Thyroid gland (tissue), 4 donors: ENCODE data around the gene RRM2. TPM values are rescaled to one million over a fixed set of nuclear protein-coding genes. Genes with fewer than 3 reads are reported as not detected.

Source experiments
- DNase-seq, 2 donors: peaks; one replicate each; pipeline ENCODE4 v3.0.0-alpha.2; 2019
- H3K27ac ChIP-seq, 3 donors: fragments of 200-600 bp; sonication (generic); 1 replicate in 2 of 3; 2 replicates in 1 of 3; pipeline ENCODE4 v1.5.1; 2016 to 2019; ENCODE audit warnings: mild to moderate bottlenecking in 1 of 3, moderate library complexity in 1 of 3
- H3K27me3 ChIP-seq: fragments of 200-600 bp; sonication (generic); one replicate; pipeline ENCODE4 v1.5.1; 2019
- H3K36me3 ChIP-seq, 2 donors: fragments of 200-600 bp; sonication (generic); one replicate each; pipeline ENCODE4 v1.5.1; 2016 to 2019
- H3K4me1 ChIP-seq, 2 donors: fragments of 200-600 bp; sonication (generic); one replicate each; pipeline ENCODE4 v1.5.1; 2017 to 2019
- H3K4me3 ChIP-seq, 3 donors: fragments of 200-600 bp; sonication (generic); replicated peaks in 1 of 3; 1 replicate in 2 of 3; 2 replicates in 1 of 3; pipeline ENCODE4 v1.5.1; 2016; ENCODE audit warnings: mild to moderate bottlenecking in 1 of 3
- H3K9me3 ChIP-seq: fragments of 200-600 bp; sonication (generic); one replicate; pipeline ENCODE4 v1.5.1; 2017
- CTCF ChIP-seq, 6 experiments: fragments of 200-600 bp in 3 of 6; fragments of 450-650 bp in 3 of 6; sonication (generic) in 3 of 6; IDR thresholded peaks; one replicate each; pipeline ENCODE4 v1.5.1; 2016 to 2019; ENCODE audit warnings: antibody characterized with exemption in 6 of 6, mild to moderate bottlenecking in 2 of 6, inconsistent platforms in 1 of 6, moderate library complexity in 1 of 6
- POLR2A ChIP-seq, 2 donors: fragments of 450-650 bp; IDR thresholded peaks; one replicate each; pipeline ENCODE4 v1.6.1; 2017; ENCODE audit warnings: antibody characterized with exemption in 2 of 2, mild to moderate bottlenecking in 2 of 2, moderate library complexity in 1 of 2
- WGBS, 2 donors: methylation state at CpG; one replicate each; pipeline ENCODE4 v1.1.5; 2017; 5-methylcytosine and 5-hydroxymethylcytosine counted together
- intact Hi-C: fragments of 100-400 bp; cut with DNase I; formaldehyde crosslinking; loops from one replicate; pipeline ENCODE4 v1.15.1; 2023
- total RNA-seq, 4 donors: library from RNA; depleted of rRNA; stranded (reverse); fragments of >200 nt; gene quantifications; one replicate each; pipeline ENCODE4 v1.2.3, GENCODE V29; 2016

The RRM2 gene
- total RNA-seq, 4 donors from 2014 or later = 0.27 to 0.83 (median 0.75) TPM; not detected in 1

GRCh38 chr2:10149635-10150034, 27.1 kb downstream of the RRM2 start:
- intact Hi-C loops = no loop called here
- H3K36me3 ChIP-seq = no peaks in the 10 kb centered on the region
- H3K4me3 ChIP-seq = no peak overlapping the region
- TF ChIP-seq CTCF (IDR thresholded peaks at IDR 0.05) (no peak), POLR2A (IDR thresholded peaks at IDR 0.05) (no peak)
- H3K27me3 ChIP-seq = no peaks in the 10 kb centered on the region
- no peak for DNase-seq
- H3K9me3 ChIP-seq = no peaks in the 10 kb centered on the region
- H3K4me1 ChIP-seq = no peaks in the 10 kb centered on the region
- 74 to 83% methylated on average over 3 of the region's 3 CpGs for WGBS, 2 donors
- H3K27ac ChIP-seq = no peak overlapping the region

- Histone ChIP-seq H3K36me3 (no peaks in the 10 kb centered on the region), H3K4me1 (no peaks in the 10 kb centered on the region), H3K4me3 (no peak overlapping the region), H3K9me3 (no peaks in the 10 kb centered on the region), H3K27ac (no peak overlapping the region), H3K27me3 (no peaks in the 10 kb centered on the region)
- WGBS, 2 donors = 93 to 96% methylated on average over 5 of the region's 5 CpGs
- no peak for DNase-seq
- TF ChIP-seq POLR2A (IDR thresholded peaks at IDR 0.05) = no peak
- no peak for TF ChIP-seq CTCF (IDR thresholded peaks at IDR 0.05)
- intact Hi-C loops = no loop called here
Observed at GRCh38 chr2:10150436-10150835, 27.9 kb downstream of the RRM2 start.

- Histone ChIP-seq H3K9me3 (no peaks in the 10 kb centered on the region), H3K36me3 (no peaks in the 10 kb centered on the region), H3K4me3 (no peak overlapping the region), H3K27me3 (no peaks in the 10 kb centered on the region), H3K4me1 (no peaks in the 10 kb centered on the region), H3K27ac (no peak overlapping the region)
- 79 to 83% methylated on average over 5 of the region's 5 CpGs for WGBS, 2 donors
- no peak for DNase-seq
- intact Hi-C loops = no loop called here
- no peak for TF ChIP-seq POLR2A (IDR thresholded peaks at IDR 0.05)
Observed at GRCh38 chr2:10151462-10151861, 28.9 kb downstream of the RRM2 start.

GRCh38 chr2:10157293-10157692, 34.8 kb downstream of the RRM2 start:
- Histone ChIP-seq H3K4me3 (no peak overlapping the region), H3K9me3 (no peaks in the 10 kb centered on the region), H3K36me3 (no peaks in the 10 kb centered on the region), H3K4me1 (no peaks in the 10 kb centered on the region), H3K27me3 (no peaks in the 10 kb centered on the region), H3K27ac (no peak overlapping the region)
- no peak for DNase-seq
- TF ChIP-seq POLR2A (IDR thresholded peaks at IDR 0.05) (no peak), CTCF (IDR thresholded peaks at IDR 0.05) (no peak)
- WGBS, 2 donors = 90 to 95% methylated on average over 4 of the region's 4 CpGs
- intact Hi-C loops = no loop called here

GRCh38 chr2:10158681-10159080, 36.1 kb downstream of the RRM2 start:
- TF ChIP-seq POLR2A (IDR thresholded peaks at IDR 0.05) (no peak), CTCF (IDR thresholded peaks at IDR 0.05) (no peak)
- WGBS, 2 donors = 92 to 97% methylated on average over 11 of the region's 11 CpGs
- H3K27me3 ChIP-seq = no peaks in the 10 kb centered on the region
- H3K4me1 ChIP-seq = no peaks in the 10 kb centered on the region
- DNase-seq = no peak
- H3K36me3 ChIP-seq = no peaks in the 10 kb centered on the region
- intact Hi-C loops = no loop called here
- no peak overlapping the region for H3K27ac ChIP-seq
- H3K4me3 ChIP-seq = no peak overlapping the region
- H3K9me3 ChIP-seq = no peaks in the 10 kb centered on the region

GRCh38 chr2:10159086-10159485, 36.5 kb downstream of the RRM2 start:
- H3K36me3 ChIP-seq = no peaks in the 10 kb centered on the region

More at GRCh38 chr2:10159086-10159485, 36.5 kb downstream of the RRM2 start:
- TF ChIP-seq CTCF (IDR thresholded peaks at IDR 0.05) (no peak), POLR2A (IDR thresholded peaks at IDR 0.05) (no peak)
- H3K27ac ChIP-seq = no peak overlapping the region
- no peak overlapping the region for H3K4me3 ChIP-seq
- H3K4me1 ChIP-seq = peaks cover 0 to 1% of the 10 kb centered on the region in 2 donors
- intact Hi-C loops = no loop called here
- no peak for DNase-seq
- no peaks in the 10 kb centered on the region for H3K27me3 ChIP-seq
- no peaks in the 10 kb centered on the region for H3K9me3 ChIP-seq
- WGBS, 2 donors = 76 to 80% methylated on average over 5 to 6 of the region's 6 CpGs
